HG02759 (cell line): ENCODE data around the gene PPRC1.
A peak's percentile ranks its signal among the peaks of the same experiment; 100 is the strongest.

Experiments used
- ATAC-seq: cut with Tn5 transposase; IDR thresholded peaks from one replicate; pipeline ENCODE4 v1.9.1; 2021; ENCODE audit warnings: mild to moderate bottlenecking, moderate library complexity; ENCODE audit not compliant: unreplicated experiment

Gene PPRC1

DNA sequence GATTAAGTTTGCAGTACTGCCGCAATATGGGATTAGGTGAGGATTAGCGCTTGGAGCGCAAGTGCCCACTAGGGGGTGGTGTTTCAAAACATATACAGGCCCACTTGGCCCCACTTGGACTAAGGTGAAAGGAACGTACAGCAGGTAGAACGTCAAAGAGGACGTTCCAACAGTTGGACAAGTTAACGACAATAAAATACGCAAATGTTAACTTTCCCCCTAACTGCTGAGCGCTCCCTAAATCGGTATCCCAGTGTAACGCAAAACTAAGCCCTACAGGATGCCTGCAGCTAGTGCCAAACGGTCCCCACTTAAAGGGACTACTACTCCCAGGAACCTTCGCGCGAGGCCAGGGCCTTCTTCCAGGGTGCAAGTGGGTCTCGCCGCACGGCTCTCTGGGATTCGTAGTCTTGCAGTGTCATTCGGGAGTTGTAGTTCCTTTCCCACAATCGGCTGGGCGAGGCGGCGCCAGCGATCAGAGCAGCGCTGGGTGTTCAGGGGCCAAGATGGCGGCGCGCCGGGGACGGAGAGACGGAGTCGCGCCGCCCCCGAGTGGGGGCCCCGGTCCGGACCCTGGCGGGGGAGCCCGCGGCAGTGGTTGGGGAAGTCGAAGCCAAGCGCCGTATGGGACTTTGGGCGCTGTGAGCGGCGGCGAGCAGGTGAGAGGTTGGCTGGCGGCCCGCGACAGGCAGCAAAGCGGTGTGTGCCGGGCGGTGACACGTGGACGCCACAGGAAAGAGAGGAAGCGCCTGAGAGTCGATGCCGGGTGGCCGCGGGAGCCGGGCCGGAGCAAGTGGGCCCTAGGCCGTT is at the start of gene PPRC1:
Gene PPRC1 (plus strand): TSS at position 478 of the 810 bp plus-strand sequence. CDS start 29 bp downstream, at position 507.
- peak; percentile 92 for ATAC-seq

DNA sequence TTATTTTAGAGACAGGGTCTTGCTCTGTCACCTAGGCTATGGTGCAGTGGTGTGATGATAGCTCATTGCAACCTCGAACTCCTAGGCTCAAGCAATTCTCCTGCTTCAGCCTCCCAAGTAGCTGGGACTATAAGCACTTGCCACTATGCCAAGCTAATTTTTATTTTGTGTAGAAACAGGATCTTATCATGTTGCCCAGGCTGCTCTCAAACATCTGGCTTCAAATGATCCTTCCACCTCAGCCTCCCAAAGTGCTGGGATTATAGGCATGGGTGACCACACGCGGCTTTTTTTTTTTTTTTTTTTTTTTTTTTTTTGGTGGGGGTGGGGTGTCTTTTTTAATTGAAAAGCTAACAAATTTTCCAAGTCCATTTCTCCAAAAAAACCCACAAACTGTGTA is 49.3 kb upstream of the PPRC1 start:
- no peak for ATAC-seq

- no peak for ATAC-seq
These were observed 47.5 kb upstream of the PPRC1 start for GRCh38 chr10:102085336-102085735.

DNA sequence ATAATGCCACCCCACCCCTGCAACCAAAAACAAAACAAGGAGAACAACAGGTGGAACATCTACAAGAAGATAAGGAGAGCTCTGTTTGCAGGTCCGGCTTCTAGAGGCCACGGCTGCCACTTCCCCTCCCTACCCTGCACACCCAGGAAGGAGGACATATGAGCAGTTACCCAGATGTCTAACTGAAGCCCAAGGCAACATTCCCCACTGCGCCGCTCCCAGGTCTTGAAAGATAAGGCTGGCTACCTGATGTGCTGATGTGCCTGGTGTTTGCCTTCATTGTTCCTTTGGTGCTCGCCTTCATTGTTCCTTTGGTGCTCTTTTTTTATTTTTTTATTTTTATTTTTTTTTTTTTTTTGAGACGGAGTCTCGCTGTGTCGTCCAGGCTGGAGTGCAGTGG is 46.6 kb upstream of the PPRC1 start:
- ATAC-seq: no peak

- no peak for ATAC-seq
These were observed 42.1 kb upstream of the PPRC1 start for GRCh38 chr10:102090772-102091171.

GRCh38 chr10:102096449-102096848 is 36.4 kb upstream of the PPRC1 start:
- ATAC-seq: no peak

DNA sequence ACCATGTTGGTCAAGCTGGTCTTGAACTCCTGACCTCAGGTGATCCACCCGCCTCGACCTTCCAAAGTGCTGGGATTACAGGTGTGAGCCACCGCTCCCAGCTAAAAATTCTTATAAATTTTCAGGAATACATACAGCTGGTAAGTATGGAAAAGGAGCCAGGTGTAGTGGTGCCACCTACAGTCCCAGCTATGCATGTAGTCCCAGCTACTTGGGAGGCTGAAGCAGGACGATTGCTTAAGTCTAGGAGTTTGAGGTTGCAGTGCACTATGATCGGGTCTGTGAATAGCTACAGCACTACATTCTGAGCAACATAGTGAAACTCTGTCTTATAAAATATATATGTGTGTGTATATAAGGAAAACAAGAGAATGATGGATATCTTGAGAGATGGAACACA is 31.7 kb upstream of the PPRC1 start:
- ATAC-seq: no peak

GRCh38 chr10:102102421-102102820 is 30.4 kb upstream of the PPRC1 start:
- no peak for ATAC-seq

DNA sequence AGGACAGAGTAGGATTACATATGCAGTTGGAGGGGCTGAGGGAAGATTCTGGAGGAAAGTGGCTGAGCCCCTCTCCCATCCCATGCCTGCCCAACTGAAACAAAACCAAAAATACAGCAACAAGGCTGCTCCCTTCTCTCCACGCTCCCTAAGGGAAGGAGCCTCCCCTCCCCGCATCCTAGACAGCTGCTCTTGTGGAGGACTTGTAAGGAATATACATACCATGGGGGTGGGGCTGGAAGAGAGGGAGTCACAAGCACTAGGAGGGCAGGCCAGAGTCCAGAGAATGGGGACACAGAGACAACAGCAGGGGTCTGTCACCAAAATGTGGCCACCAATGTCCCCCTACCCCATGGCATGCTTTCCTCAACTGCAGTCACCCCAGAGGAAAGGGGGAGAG is 25.8 kb upstream of the PPRC1 start:
- no peak for ATAC-seq

- no peak for ATAC-seq
These were observed 23.4 kb upstream of the PPRC1 start for GRCh38 chr10:102109166-102110116.

- ATAC-seq: no peak
These were observed 21.6 kb upstream of the PPRC1 start for GRCh38 chr10:102111276-102111675.

DNA sequence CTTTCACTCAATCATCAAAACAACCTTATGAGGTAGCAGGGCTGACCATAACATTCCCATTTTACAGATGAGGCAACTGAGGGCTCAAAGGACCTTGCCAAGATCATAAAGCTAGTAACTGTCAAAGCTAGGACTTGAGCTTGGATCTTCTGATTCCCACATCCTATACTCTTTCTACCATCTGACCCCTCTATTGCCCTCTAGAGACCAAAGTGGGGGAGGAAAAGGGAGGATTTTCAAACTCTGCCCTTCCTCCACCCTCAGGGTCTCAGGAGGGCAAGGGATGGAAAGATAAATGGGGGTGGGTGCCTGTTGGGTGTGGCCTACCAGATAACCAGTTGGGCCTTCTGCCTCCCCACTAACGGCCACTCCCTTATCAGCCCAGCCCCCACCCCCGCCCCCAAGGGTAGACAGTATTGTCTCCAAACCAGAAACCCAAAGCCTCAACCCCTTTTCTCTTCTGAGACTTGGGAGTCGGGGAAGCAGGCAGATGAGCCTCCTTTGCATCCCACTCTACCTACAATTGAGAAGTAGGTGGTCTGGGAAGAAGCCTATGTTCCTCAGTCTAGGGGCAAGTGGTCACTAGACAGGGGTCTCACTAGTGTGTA is 20.5 kb upstream of the PPRC1 start:
- no peak for ATAC-seq

GRCh38 chr10:102113261-102113955 is 19.4 kb upstream of the PPRC1 start:
- no peak for ATAC-seq

DNA sequence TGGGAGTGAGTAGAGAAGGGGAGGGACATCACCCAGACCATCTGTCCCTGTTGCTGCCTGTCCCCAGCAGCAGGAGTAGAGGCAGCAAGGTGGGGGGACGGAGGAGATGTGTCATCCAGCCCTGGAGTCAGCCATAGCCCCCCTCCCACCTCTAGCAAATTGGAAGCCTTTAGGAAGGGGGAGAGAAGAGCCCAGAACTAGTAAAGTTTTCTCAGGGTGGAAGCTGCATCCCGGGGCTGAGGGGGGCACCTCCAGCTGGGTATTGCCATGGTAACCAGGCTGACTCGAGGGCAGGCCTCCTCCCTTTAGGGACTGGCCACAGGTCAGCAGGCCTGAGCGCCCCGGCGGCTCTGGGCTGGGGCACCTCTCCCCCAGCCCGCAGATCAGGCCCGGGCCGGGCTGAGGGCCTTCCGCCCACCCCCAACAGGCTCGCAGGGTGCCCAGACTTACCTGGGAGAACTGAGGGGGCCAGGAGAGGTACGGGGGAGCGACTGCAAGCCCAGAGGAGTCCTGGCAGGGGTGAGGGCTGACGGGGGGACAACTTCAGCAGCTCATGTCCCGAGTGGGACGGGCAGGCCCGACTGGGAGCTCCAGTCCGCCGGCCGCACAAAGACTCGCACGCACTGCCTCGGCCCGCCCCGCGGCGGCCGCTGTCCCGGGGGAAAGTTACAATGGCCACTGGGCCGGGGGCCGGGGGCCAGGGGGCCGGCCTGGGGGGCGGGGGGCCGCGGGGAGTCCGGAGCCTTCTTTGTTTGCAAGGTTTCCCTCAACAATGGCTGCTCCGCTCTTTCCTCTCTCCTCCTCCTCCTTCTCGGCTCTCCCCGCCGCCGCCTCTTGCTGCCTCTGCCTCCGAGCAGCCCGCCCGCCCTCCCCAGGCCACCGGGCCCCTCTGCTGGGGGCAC is 18.6 kb upstream of the PPRC1 start:
- ATAC-seq: peak; percentile 15

DNA sequence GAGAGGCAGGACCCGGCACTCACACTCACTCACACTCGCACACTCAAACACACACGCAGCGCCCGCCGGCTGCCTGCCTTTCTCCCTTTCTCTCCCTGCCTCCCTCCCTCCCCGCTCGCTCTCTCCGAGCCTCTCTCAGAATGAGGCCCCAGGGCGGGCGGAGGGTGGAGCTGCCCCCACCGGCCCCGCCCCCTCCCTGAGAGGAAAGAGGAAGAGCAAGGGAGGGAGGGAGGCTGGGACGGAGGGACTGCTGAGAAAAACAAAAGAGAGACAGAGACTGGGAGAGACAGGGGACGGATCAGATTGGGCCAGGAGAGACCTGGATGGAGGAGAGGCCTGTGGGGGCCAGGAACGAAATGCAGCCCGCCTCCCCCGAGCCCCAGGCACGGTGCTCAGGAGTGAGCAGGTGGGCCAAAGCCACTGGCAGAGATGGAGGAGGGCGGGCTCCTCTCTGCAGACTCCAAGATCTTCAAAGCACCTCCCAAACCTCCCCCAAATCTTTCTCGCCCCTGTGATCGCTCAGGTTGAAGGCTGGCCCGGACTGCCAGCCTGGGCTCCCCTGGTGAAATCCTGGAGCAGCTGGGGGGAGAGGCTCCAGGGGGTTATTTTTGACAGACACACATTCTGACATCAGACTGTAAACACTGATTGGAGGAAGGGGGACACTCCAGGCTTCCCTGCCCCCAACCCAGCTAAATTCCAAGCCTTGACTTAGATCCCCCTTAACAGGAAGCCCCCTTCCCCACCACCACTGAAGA is 17.8 kb upstream of the PPRC1 start:
- ATAC-seq: peak; percentile 79

GRCh38 chr10:102115775-102116174 is 17.1 kb upstream of the PPRC1 start:
- ATAC-seq: no peak

DNA sequence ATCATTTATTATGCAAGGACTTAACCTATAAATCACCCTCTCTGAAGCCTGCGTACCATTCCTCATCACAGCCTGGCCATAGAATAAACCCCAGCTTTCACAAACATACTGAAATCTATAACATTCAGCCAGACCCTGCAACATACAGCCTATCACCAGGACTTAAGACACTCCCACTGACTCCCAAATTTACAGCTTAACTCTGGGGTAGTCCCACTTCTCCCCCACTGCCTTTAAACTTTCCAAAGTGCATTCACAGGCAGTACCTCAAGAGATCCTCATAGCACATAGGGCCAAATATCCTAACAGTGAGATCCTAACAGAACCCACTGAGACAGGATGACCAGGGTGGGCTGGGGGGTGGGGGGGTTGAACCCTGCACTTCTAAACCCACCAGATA is 16.2 kb upstream of the PPRC1 start:
- no peak for ATAC-seq

DNA sequence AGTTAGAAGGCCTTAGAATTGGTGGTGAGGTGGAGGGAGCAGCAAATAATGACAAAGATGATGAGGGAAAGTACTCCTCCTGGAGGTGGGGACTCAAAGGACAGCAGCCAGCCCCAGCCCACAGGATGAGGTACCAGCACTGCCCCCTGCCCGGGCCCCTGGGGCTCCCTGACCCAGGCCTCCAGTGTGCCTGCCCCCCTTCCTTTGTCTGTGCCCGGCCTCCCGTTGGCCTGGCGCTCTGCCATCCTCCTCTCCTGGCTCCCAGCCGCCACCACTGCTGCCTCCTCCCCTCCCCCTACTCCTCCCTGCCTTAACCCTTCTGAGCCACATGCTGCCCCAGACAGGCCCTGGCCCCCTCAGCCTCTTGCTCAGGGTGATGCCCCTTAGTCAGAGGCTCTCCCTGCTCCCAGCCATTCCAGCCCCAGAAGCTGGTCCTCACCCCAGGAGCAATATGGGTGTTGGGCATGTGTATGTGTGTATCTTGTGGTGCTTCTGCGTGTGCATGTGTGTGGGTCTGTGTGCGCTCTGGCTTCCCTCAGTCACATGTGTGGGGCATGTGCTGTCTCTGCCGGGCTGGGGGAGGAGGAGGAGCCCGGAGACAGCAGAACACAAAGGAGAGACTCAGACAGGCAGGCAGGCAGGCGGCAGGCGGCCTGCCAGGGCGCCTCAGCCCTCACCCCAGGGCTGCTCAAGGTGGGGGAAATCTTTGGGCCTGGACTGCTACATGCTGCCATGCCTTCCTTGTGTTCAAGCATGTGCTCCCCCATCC is 15.3 kb upstream of the PPRC1 start:
- ATAC-seq: no peak
